Activated T-cell treated with anti-CD3 and anti-CD28 coated beads, Interleukin-2, amount 50 U/mL, for 48 hours (primary cell): ENCODE measurements around the gene STAB1.

Experiments
- DNase-seq, 2 experiments: peaks; one replicate each; pipeline ENCODE4 v3.0.0-alpha.2; 2020

The STAB1 gene

DNA sequence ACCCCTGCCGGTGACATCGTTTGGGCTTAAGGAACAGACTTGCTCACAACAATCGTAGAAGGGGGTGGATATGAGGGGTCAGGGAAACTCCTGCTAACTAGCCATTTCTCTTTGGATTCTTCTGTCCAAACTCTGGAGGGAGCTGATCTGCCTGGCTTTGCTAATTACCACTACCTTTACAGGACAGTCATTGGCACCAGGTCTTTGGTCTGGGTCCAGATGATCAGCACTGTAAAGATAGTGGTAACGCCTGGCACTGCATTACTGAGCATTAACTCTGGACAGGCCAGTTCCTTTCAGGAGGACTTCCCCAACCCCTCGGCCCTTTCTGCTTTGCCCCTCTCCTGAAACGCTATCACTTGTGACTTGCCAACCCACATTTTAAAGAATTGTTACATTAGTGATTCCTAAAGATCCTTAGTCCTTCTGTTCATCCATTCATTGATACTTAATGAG lies 42.1 kb downstream of the STAB1 start:
- no peak for DNase-seq

GRCh38 chr3:52537726-52538421 lies 42.7 kb downstream of the STAB1 start:
- peak; percentile 17 to 19 for DNase-seq

GRCh38 chr3:52539010-52539653 lies 44.0 kb downstream of the STAB1 start:
- peak in 1 of 2 experiments; percentile 15 for DNase-seq

GRCh38 chr3:52541050-52541449 lies 45.9 kb downstream of the STAB1 start:
- DNase-seq: peak in 1 of 2 experiments; percentile 7

- no peak for DNase-seq
Observed at GRCh38 chr3:52544937-52545336, 49.8 kb downstream of the STAB1 start.

DNA sequence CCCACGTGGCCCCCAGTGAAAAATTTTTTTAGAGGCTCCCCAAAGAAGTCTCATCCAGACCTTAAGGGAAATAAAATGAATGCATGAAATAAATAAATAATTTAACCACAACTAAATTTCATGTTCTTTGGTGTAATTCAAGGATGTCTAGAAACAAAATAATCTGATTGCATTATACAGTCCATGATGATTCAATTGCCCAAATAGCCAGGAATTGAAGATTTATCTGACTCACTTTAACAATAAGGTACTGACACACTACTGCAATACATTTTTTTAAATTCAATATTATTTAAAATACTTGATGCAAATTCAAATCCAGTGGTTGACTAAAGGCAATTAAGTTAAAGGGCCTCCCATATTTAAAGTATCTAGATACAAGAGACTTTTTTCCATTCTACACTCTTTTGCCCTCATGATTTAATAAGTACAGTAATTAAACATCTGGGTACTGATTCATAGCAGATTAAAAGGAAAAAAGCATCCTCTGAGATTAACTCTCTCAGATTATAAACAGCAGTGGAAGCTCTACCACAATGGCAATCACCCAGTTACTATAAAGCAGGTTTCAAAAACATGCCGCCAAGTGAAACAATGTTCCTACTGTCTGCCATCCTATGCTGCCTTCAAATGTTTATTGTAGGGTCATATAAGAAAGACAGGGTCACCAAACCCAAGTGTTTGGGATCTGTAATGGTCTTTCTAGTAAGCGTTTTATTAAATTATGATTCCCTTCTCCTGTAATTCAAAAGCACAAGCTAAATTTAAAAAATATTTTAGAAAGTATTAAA lies 51.2 kb downstream of the STAB1 start:
- no peak for DNase-seq

GRCh38 chr3:52547143-52547542 lies 52.0 kb downstream of the STAB1 start:
- no peak for DNase-seq

GRCh38 chr3:52551118-52551517 lies 56.0 kb downstream of the STAB1 start:
- no peak for DNase-seq

GRCh38 chr3:52552089-52552488 lies 57.0 kb downstream of the STAB1 start:
- DNase-seq: no peak

DNA sequence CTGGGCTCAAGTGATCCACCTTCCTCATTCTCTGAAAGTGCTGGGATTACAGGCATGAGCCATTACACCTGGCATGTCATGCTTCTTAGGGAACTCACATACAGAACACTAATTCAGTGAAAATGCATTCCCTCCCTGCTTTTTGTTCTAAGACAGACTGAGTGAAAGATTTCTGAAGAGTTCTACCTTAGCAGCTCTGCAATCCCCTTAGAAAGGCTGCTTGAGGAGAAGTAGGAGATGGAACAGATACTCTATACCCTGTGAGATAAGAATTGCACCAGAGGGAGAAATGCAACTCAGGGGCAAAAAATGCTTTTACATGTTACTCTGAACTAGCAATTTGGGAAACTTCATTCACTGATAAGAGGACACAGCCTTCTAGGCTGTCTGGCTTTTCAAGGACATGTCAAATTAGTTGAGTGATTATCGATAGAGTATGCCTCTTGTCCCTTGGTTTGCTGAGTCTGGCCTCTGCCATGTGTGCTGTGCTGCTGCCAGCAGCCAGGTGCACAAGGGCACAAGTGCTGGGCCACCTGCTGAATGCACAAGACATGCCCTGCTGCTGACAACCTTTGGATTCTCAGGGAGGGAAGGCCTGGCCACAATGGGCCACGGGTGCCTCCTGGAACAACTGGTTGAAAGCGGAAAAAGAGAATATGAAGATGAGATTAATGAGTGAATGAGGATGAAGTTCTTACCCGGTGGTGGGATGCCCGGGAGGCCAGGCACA lies 59.1 kb downstream of the STAB1 start:
- DNase-seq: no peak

- DNase-seq: no peak
Observed at GRCh38 chr3:52555056-52555455, 59.9 kb downstream of the STAB1 start.

- DNase-seq: no peak
Observed at GRCh38 chr3:52557011-52557960, 62.1 kb downstream of the STAB1 start.

- no peak for DNase-seq
Observed at GRCh38 chr3:52558436-52558835, 63.3 kb downstream of the STAB1 start.

GRCh38 chr3:52561028-52561747 lies 66.0 kb downstream of the STAB1 start:
- DNase-seq: no peak

GRCh38 chr3:52563984-52564383 lies 68.8 kb downstream of the STAB1 start:
- DNase-seq: no peak

DNA sequence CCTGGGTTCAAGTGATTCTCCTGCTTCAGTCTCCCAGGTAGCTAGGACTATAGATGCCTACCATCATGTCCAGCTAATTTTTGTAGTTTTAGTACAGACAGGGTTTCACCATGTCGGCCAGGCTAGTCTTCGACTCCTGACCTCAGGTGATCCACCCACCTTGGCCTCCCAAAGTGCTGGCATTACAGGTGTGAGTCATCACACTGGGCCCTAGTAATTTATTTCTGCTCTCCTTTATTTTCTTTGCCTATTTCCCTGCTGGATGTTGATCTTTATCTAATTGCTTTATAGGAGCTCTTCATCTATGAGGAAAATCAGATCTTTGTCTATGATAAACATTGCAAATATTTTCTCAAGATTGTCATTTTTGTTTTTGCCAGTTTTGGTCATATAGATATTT lies 72.9 kb downstream of the STAB1 start:
- no peak for DNase-seq

DNA sequence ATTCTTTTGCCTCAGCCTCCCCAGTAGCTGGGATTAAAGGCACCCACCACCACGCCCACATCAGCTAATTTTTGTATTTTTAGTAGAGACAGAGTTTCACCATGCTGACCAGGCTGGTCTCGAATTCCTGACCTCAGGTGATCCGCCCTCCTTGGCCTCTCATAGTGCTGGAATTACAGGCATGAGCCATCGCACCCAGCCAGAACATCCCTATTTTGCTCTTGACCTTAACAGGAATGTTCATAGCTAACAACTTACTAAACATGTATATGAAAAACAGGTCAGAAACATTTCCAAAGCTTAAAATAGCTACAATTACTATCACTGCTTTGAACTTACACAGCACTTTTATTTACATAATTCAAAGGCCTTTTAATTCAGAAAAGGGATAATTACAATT lies 74.9 kb downstream of the STAB1 start:
- DNase-seq: no peak

DNA sequence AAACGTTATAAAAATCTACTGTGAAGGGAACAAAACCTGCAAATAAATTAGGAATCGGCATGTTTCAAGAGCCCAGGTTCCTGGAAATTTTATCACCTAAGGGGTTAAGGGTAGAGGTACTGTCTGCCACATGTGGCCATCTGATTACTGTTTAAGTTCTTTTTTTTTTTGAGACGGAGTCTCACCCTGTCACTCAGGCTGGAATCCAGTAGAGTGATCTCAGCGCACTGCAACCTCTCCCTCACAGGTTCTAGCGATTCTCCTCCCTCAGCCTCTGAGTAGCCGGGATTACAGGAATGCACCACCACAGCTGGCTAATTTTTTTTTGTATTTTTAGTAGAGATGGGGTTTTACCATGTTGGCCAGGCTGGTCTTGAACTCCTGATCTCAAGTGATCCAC lies 77.1 kb downstream of the STAB1 start:
- no peak for DNase-seq
